Esophagus squamous epithelium (tissue), 5 donors: ENCODE results near the gene SMARCC2. TPM values are rescaled to one million over a fixed set of nuclear protein-coding genes. Genes with fewer than 3 reads are reported as not detected.

Experiments
- DNase-seq: peaks from one replicate; lab custom pipeline; 2025; lab: John Stamatoyannopoulos, UW
- H3K27ac ChIP-seq, 4 donors: fragments of 200-600 bp; sonication (generic); one replicate each; pipeline ENCODE4 v1.5.1; 2016 to 2019; ENCODE audit warnings: mild to moderate bottlenecking in 1 of 4
- H3K27me3 ChIP-seq, 4 donors: fragments of 200-600 bp; sonication (generic); 1 replicate in 3 of 4; 2 replicates in 1 of 4; pipeline versions ENCODE4 v1.5.1 to v1.6.0; 2017 to 2021; ENCODE audit warnings: antibody characterized with exemption in 1 of 4
- H3K36me3 ChIP-seq, 3 donors: fragments of 200-600 bp; sonication (generic); one replicate each; pipeline ENCODE4 v1.5.1; 2016 to 2019
- H3K4me1 ChIP-seq, 3 donors: fragments of 200-600 bp; sonication (generic); one replicate each; pipeline ENCODE4 v1.5.1; 2017 to 2019
- H3K4me3 ChIP-seq, 4 donors: fragments of 200-600 bp; sonication (generic); 1 replicate in 3 of 4; 2 replicates in 1 of 4; pipeline ENCODE4 v1.5.1; 2016 to 2019; ENCODE audit warnings: mild to moderate bottlenecking in 2 of 4, moderate library complexity in 1 of 4
- H3K9me3 ChIP-seq, 3 donors: fragments of 200-600 bp; sonication (generic); one replicate each; pipeline ENCODE4 v1.5.1; 2016 to 2019
- POLR2A ChIP-seq, 4 donors: fragments of 450-650 bp; IDR thresholded peaks; one replicate each; pipeline ENCODE4 v1.6.1; 2017; ENCODE audit warnings: antibody characterized with exemption in 4 of 4, mild to moderate bottlenecking in 4 of 4, moderate library complexity in 3 of 4
- WGBS, 2 donors: methylation state at CpG; one replicate each; pipeline ENCODE4 v1.1.5; 2018; 5-methylcytosine and 5-hydroxymethylcytosine counted together
- intact Hi-C: fragments of 100-400 bp; cut with DNase I; formaldehyde crosslinking; loops from one replicate; pipeline ENCODE4 v1.15.0; 2022
- total RNA-seq, 4 donors: library from RNA; depleted of rRNA; stranded (reverse); fragments of >200 nt; gene quantifications; one replicate each; pipeline ENCODE4 v1.1.0, GENCODE V29; 2016
- TF ChIP-seq, protein P1 (sequence below), 6 experiments: fragments of 450-650 bp in 4 of 6; fragments of 200-600 bp in 2 of 6; sonication (generic) in 2 of 6; IDR thresholded peaks; one replicate each; pipeline ENCODE4 v1.5.1; 2016 to 2019; ENCODE audit warnings: antibody characterized with exemption in 6 of 6, mild to moderate bottlenecking in 4 of 6, moderate library complexity in 4 of 6
- donor health status: DM: yes; HTN: yes; CAD: no.

The SMARCC2 gene
- total RNA-seq, 4 donors from 2014 or later, result 31.7 to 64.9 (median 46.1) TPM

DNA sequence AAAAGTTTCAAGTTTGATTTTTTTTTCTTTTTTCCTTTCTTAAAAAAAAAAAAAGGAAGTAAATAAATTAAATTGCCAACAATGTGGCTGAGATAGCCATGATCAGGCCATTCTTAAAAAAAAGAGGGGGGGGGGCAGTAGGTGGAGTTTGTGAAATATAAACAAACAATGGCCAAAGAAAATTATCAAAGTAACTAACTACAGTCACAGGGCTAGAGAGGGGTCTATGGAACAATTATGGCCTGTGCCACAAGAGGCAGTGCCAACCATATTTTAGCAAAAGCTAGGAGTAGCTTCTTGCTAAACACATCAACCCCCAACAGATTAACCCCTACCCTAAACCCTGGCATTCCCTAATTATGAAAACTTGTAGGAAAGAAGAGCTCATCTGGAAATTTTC is 16.2 kb upstream of the SMARCC2 start:
- DNase-seq, result no peak
- Histone ChIP-seq H3K4me1 (peaks cover 0 to 5% (median 0%) of the 10 kb centered on the region in 3 donors), H3K4me3 (no peak overlapping the region), H3K36me3 (peaks cover 21 to 66% (median 29%) of the 10 kb centered on the region in 3 donors), H3K27me3 (no peaks in the 10 kb centered on the region), H3K9me3 (no peaks in the 10 kb centered on the region), H3K27ac (no peak overlapping the region)
- TF ChIP-seq, protein P1, sequence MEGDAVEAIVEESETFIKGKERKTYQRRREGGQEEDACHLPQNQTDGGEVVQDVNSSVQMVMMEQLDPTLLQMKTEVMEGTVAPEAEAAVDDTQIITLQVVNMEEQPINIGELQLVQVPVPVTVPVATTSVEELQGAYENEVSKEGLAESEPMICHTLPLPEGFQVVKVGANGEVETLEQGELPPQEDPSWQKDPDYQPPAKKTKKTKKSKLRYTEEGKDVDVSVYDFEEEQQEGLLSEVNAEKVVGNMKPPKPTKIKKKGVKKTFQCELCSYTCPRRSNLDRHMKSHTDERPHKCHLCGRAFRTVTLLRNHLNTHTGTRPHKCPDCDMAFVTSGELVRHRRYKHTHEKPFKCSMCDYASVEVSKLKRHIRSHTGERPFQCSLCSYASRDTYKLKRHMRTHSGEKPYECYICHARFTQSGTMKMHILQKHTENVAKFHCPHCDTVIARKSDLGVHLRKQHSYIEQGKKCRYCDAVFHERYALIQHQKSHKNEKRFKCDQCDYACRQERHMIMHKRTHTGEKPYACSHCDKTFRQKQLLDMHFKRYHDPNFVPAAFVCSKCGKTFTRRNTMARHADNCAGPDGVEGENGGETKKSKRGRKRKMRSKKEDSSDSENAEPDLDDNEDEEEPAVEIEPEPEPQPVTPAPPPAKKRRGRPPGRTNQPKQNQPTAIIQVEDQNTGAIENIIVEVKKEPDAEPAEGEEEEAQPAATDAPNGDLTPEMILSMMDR (IDR thresholded peaks at IDR 0.05), result peak in 1 of 6 experiments; percentile 4
- no peak for TF ChIP-seq POLR2A (IDR thresholded peaks at IDR 0.05)
- intact Hi-C loops, result no loop called here

GRCh38 chr12:56204275-56204674 is 15.0 kb upstream of the SMARCC2 start:
- Histone ChIP-seq H3K9me3 (no peaks in the 10 kb centered on the region), H3K4me3 (no peak overlapping the region), H3K27me3 (no peaks in the 10 kb centered on the region), H3K4me1 (peaks cover 0 to 5% (median 0%) of the 10 kb centered on the region in 3 donors), H3K27ac (no peak overlapping the region), H3K36me3 (peaks cover 12 to 55% (median 19%) of the 10 kb centered on the region in 3 donors)
- DNase-seq, result no peak
- intact Hi-C loops, result no loop called here
- no peak for TF ChIP-seq POLR2A (IDR thresholded peaks at IDR 0.05)
- TF ChIP-seq, protein P1 (IDR thresholded peaks at IDR 0.05), result no peak

- Histone ChIP-seq H3K4me3 (no peak overlapping the region), H3K9me3 (no peaks in the 10 kb centered on the region), H3K4me1 (peaks cover 0 to 5% (median 0%) of the 10 kb centered on the region in 3 donors), H3K27ac (no peak overlapping the region), H3K36me3 (peaks cover 10 to 40% (median 12%) of the 10 kb centered on the region in 3 donors), H3K27me3 (no peaks in the 10 kb centered on the region)
- TF ChIP-seq, protein P1 (IDR thresholded peaks at IDR 0.05), result no peak
- TF ChIP-seq POLR2A (IDR thresholded peaks at IDR 0.05), result no peak
- DNase-seq, result no peak
- intact Hi-C loops, result no loop called here
- 58 to 68% methylated on average over 2 of the region's 2 CpGs for WGBS, 2 donors
Observed at GRCh38 chr12:56202838-56203237, 13.6 kb upstream of the SMARCC2 start.

- 58 to 63% methylated on average over 1 of the region's 1 CpG for WGBS, 2 donors
- Histone ChIP-seq H3K4me3 (no peak overlapping the region), H3K36me3 (peaks cover 7 to 36% (median 12%) of the 10 kb centered on the region in 3 donors), H3K27ac (no peak overlapping the region), H3K9me3 (no peaks in the 10 kb centered on the region), H3K4me1 (peaks cover 0 to 5% (median 0%) of the 10 kb centered on the region in 3 donors), H3K27me3 (no peaks in the 10 kb centered on the region)
- DNase-seq, result no peak
- intact Hi-C loops, result no loop called here
- TF ChIP-seq POLR2A (IDR thresholded peaks at IDR 0.05), result no peak
- TF ChIP-seq, protein P1 (IDR thresholded peaks at IDR 0.05), result no peak
Observed at GRCh38 chr12:56202366-56202765, 13.1 kb upstream of the SMARCC2 start.

- no peaks in the 10 kb centered on the region for H3K9me3 ChIP-seq
- intact Hi-C loops, result no loop called here
- 65 to 80% methylated on average over 1 of the region's 1 CpG for WGBS, 2 donors
- DNase-seq, result no peak
- no peaks in the 10 kb centered on the region for H3K27me3 ChIP-seq
- no peak for TF ChIP-seq POLR2A (IDR thresholded peaks at IDR 0.05)
- TF ChIP-seq, protein P1 (IDR thresholded peaks at IDR 0.05), result no peak
- no peak overlapping the region for H3K4me3 ChIP-seq
- peaks cover 0 to under 1% (median 0%) of the 10 kb centered on the region in 3 donors for H3K36me3 ChIP-seq
- H3K27ac ChIP-seq, result no peak overlapping the region
- no peaks in the 10 kb centered on the region for H3K4me1 ChIP-seq
Observed at GRCh38 chr12:56198836-56199235, 9.6 kb upstream of the SMARCC2 start.
